A549 (cell line): Measurements from ENCODE around the gene VCL. TPM values are rescaled to one million over a fixed set of nuclear protein-coding genes. Genes with fewer than 3 reads are reported as not detected.

ENCODE experiments used
- ATAC-seq, 2 experiments: fragments of 200-7000 bp in 1 of 2; fragments of >200 bp in 1 of 2; cut with Nextera tagmentation in 1 of 2; cut with Tn5 transposase in 1 of 2; 3 replicates each; pipeline versions ENCODE4 v1.8.0 to v1.9.1; 2018 to 2020; ENCODE audit warnings: mild to moderate bottlenecking in 1 of 2, moderate library complexity in 1 of 2
- CTCF ChIA-PET: fragments of 300-600 bp; sonication (Branson Sonifier 250); formaldehyde crosslinking; extraction: SDS; loops from one replicate; lab custom pipeline; 2021; ENCODE audit warnings: antibody characterized with exemption, inconsistent platforms; lab: Yijun Ruan, JAX
- POLR2A ChIA-PET: fragments of 350-600 bp; formaldehyde crosslinking; extraction: SDS; loops from one replicate; lab custom pipeline; 2021; ENCODE audit warnings: antibody characterized with exemption, inconsistent platforms; lab: Yijun Ruan, JAX
- DNase-seq, 2 experiments: peaks; one replicate each; pipeline versions ENCODE4 v3.0.0 to v3.0.0-alpha.2; 2011 to 2016; ENCODE audit warnings: low read depth in 1 of 2, low spot score in 1 of 2
- FAIRE-seq: peaks from 2 replicates; lab custom pipeline; 2011; peaks lifted over from hg19 to GRCh38; lab: Jason Lieb, UNC
- H3K27ac ChIP-seq, 2 experiments: fragments of >200 bp; sonication (Bioruptor Twin); formaldehyde crosslinking; 3 replicates each; pipeline ENCODE4 v1.5.1; 2016 to 2017
- H3K4me1 ChIP-seq: fragments of >200 bp; sonication (Bioruptor Twin); formaldehyde crosslinking; 3 replicates; pipeline ENCODE4 v1.6.1; 2016
- H3K4me2 ChIP-seq: fragments of >200 bp; sonication (Bioruptor Twin); formaldehyde crosslinking; 3 replicates; pipeline ENCODE4 v1.6.1; 2016
- H3K4me3 ChIP-seq: fragments of >200 bp; sonication (Bioruptor Twin); formaldehyde crosslinking; 3 replicates; pipeline ENCODE4 v1.5.1; 2016
- H3K9me3 ChIP-seq: fragments of >200 bp; sonication (Bioruptor Twin); formaldehyde crosslinking; 3 replicates; pipeline ENCODE4 v1.6.1; 2016
- BCL3 ChIP-seq: fragments of >200 bp; sonication (Bioruptor Twin); formaldehyde crosslinking; IDR thresholded peaks from 3 replicates; pipeline ENCODE4 v1.6.1; 2016
- CEBPB ChIP-seq, 2 experiments: fragments of >200 bp in 1 of 2; sonication (Bioruptor Twin) in 1 of 2; formaldehyde crosslinking in 1 of 2; IDR thresholded peaks; 2 replicates each; pipeline ENCODE4 v1.6.1; 2012 to 2016
- CHD2 ChIP-seq: fragments of 150-350 bp; IDR thresholded peaks from 2 replicates; pipeline ENCODE4 v1.6.1; 2014; ENCODE audit warnings: low read length; ENCODE audit not compliant: partially characterized antibody
- EHF ChIP-seq: fragments of 250-450 bp; sonication (Bioruptor Pico); IDR thresholded peaks from 2 replicates; pipeline ENCODE4 v1.5.0; 2020; ENCODE audit warnings: mild to moderate bottlenecking
- EHMT2 ChIP-seq: fragments of 200-600 bp; sonication (generic); IDR thresholded peaks from 2 replicates; pipeline ENCODE4 v1.6.1; 2016; ENCODE audit warnings: antibody characterized with exemption, low read depth, mild to moderate bottlenecking, moderate library complexity
- ELK1 ChIP-seq: fragments of 150-350 bp; IDR thresholded peaks from 2 replicates; pipeline ENCODE4 v1.6.1; 2014; ENCODE audit warnings: low read depth, mild to moderate bottlenecking, low read length
- FOSL2 ChIP-seq, 2 experiments: fragments of 450-650 bp in 1 of 2; fragments of >200 bp in 1 of 2; sonication (Bioruptor Twin) in 1 of 2; formaldehyde crosslinking; IDR thresholded peaks; 2 replicates each; pipeline versions ENCODE4 v1.5.0 to v1.6.1; 2016 to 2020; ENCODE audit warnings: mild to moderate bottlenecking in 1 of 2, moderate library complexity in 1 of 2
- FOXS1 ChIP-seq: fragments of 250-450 bp; sonication (Bioruptor Pico); IDR thresholded peaks from 2 replicates; pipeline ENCODE4 v1.5.0; 2020; ENCODE audit warnings: mild to moderate bottlenecking, moderate library complexity
- HEYL ChIP-seq: fragments of 250-450 bp; sonication (Bioruptor Pico); IDR thresholded peaks from 2 replicates; pipeline ENCODE4 v1.8.0; 2021; ENCODE audit warnings: mild to moderate bottlenecking, moderate library complexity
- JUN ChIP-seq, 2 experiments: fragments of >200 bp; sonication (Bioruptor Twin); formaldehyde crosslinking; IDR thresholded peaks; 2 replicates in 1 of 2; 3 replicates in 1 of 2; pipeline ENCODE4 v1.6.1; 2016 to 2017
- MAFK ChIP-seq: fragments of 450-650 bp; IDR thresholded peaks from 2 replicates; pipeline ENCODE4 v1.6.1; 2014; ENCODE audit not compliant: partially characterized antibody
- MAX ChIP-seq: IDR thresholded peaks from 2 replicates; pipeline ENCODE4 v1.6.1; 2012
- NFE2L2 ChIP-seq: fragments of 150-350 bp; conservative IDR thresholded peaks from 2 replicates; pipeline ENCODE4 v1.6.1; 2014; ENCODE audit warnings: low read length
- PHF8 ChIP-seq: fragments of 200-600 bp; sonication (generic); IDR thresholded peaks from 2 replicates; pipeline ENCODE4 v1.6.1; 2016; ENCODE audit warnings: low read depth, mild to moderate bottlenecking, antibody characterized with exemption, moderate library complexity, borderline replicate concordance
- POLR2A ChIP-seq: IDR thresholded peaks from 2 replicates; pipeline ENCODE4 v1.6.1; 2012; ENCODE audit warnings: mild to moderate bottlenecking, low read length
- POLR2AphosphoS2 ChIP-seq: conservative IDR thresholded peaks from 2 replicates; pipeline ENCODE4 v1.6.1; 2012; ENCODE audit warnings: low read length, improper control_type of control experiment, inconsistent platforms
- RNF2 ChIP-seq: fragments of 200-600 bp; sonication (generic); IDR thresholded peaks from 2 replicates; pipeline ENCODE4 v1.6.1; 2016; ENCODE audit warnings: low read depth, mild to moderate bottlenecking, antibody characterized with exemption, moderate library complexity, borderline replicate concordance
- USF2 ChIP-seq: fragments of 450-650 bp; IDR thresholded peaks from 2 replicates; pipeline ENCODE4 v1.6.1; 2014; ENCODE audit warnings: antibody characterized with exemption
- ZNF302 ChIP-seq: fragments of 250-450 bp; sonication (Bioruptor Pico); IDR thresholded peaks from 2 replicates; pipeline ENCODE4 v1.9.0; 2021; ENCODE audit warnings: inconsistent platforms, mild to moderate bottlenecking, moderate library complexity
- WGBS: methylation state at CpG from one replicate; pipeline ENCODE4 v1.1.6; 2017; ENCODE audit errors: missing lambda C conversion rate; 5-methylcytosine and 5-hydroxymethylcytosine counted together
- polyA plus RNA-seq, 4 experiments: library from polyadenylated mRNA; depleted of rRNA in 3 of 4; stranded (reverse); fragments of >200 nt; fragmentation: RNase III in 1 of 4; extraction: RNeasy Plus Mini Kit Qiagen cat#74134 plus additional on column Dnase treatment in 1 of 4; gene quantifications; 2 replicates in 3 of 4; 3 replicates in 1 of 4; pipeline ENCODE4 v1.2.3, GENCODE V29; 2011 to 2017
- TF ChIP-seq, protein P1 (sequence below): fragments of 200-600 bp; sonication (generic); IDR thresholded peaks from 2 replicates; pipeline ENCODE4 v1.6.1; 2016; ENCODE audit warnings: antibody characterized with exemption, mild to moderate bottlenecking, moderate library complexity
- TF ChIP-seq, protein P2 (sequence below): fragments of 250-450 bp; sonication (Bioruptor Pico); IDR thresholded peaks from 2 replicates; pipeline ENCODE4 v1.5.0; 2020; ENCODE audit warnings: low read depth, mild to moderate bottlenecking, moderate library complexity

Gene VCL
- polyA plus RNA-seq, 2 of the 4 experiments (the other 2 are of a cell fraction) = 101 to 112 TPM

DNA sequence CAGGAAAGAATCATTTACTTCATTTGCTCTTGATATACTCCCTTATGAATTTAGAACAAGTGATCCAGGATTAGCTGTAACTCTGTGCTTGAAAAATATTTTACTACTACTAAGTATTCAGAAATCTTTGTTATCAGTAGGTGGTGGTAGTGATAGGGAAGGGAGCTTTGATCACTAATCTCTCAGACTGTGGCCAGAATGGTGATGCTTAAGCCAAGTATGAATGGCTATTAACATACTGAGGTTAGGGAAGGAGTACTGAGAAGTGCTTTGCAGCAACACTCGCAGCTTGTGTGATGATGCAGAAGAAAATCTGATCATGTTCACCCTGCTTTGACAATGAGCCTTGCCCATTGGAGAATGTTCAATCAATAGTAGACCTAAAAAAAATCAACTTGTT, 123.5 kb downstream of the VCL start:
- CTCF ChIA-PET = interaction anchor here (0.9 to 3.1 kb wide), 4 partner anchors 11 to 242 kb away, joined by 3 to 9 read pairs (median 4); no protein-coding TSS in a partner anchor
- WGBS = 84% methylated on average over 1 of the region's 1 CpG
- Histone ChIP-seq H3K4me2 (no peak overlapping the region), H3K27ac (no peak overlapping the region), H3K4me3 (no peak overlapping the region), H3K9me3 (no peaks in the 10 kb centered on the region), H3K4me1 (peaks cover 28% of the 10 kb centered on the region)
- TF ChIP-seq HEYL (no peak), RNF2 (no peak), POLR2AphosphoS2 (no peak), JUN (IDR thresholded peaks at IDR 0.05) (no peak), MAX (no peak), FOSL2 (IDR thresholded peaks at IDR 0.05) (no peak), FOSL2 (CRISPR knock-in tag; IDR thresholded peaks at IDR 0.05) (no peak), NFE2L2 (no peak), CEBPB (IDR thresholded peaks at IDR 0.05) (no peak), ELK1 (no peak), BCL3 (no peak)
- TF ChIP-seq, protein P1, sequence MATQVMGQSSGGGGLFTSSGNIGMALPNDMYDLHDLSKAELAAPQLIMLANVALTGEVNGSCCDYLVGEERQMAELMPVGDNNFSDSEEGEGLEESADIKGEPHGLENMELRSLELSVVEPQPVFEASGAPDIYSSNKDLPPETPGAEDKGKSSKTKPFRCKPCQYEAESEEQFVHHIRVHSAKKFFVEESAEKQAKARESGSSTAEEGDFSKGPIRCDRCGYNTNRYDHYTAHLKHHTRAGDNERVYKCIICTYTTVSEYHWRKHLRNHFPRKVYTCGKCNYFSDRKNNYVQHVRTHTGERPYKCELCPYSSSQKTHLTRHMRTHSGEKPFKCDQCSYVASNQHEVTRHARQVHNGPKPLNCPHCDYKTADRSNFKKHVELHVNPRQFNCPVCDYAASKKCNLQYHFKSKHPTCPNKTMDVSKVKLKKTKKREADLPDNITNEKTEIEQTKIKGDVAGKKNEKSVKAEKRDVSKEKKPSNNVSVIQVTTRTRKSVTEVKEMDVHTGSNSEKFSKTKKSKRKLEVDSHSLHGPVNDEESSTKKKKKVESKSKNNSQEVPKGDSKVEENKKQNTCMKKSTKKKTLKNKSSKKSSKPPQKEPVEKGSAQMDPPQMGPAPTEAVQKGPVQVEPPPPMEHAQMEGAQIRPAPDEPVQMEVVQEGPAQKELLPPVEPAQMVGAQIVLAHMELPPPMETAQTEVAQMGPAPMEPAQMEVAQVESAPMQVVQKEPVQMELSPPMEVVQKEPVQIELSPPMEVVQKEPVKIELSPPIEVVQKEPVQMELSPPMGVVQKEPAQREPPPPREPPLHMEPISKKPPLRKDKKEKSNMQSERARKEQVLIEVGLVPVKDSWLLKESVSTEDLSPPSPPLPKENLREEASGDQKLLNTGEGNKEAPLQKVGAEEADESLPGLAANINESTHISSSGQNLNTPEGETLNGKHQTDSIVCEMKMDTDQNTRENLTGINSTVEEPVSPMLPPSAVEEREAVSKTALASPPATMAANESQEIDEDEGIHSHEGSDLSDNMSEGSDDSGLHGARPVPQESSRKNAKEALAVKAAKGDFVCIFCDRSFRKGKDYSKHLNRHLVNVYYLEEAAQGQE = no peak
- TF ChIP-seq, protein P2, sequence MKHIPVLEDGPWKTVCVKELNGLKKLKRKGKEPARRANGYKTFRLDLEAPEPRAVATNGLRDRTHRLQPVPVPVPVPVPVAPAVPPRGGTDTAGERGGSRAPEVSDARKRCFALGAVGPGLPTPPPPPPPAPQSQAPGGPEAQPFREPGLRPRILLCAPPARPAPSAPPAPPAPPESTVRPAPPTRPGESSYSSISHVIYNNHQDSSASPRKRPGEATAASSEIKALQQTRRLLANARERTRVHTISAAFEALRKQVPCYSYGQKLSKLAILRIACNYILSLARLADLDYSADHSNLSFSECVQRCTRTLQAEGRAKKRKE = no peak
- FAIRE-seq = no peak
- ATAC-seq = no peak
- no peak for DNase-seq
- POLR2A ChIA-PET = no interaction called here

DNA sequence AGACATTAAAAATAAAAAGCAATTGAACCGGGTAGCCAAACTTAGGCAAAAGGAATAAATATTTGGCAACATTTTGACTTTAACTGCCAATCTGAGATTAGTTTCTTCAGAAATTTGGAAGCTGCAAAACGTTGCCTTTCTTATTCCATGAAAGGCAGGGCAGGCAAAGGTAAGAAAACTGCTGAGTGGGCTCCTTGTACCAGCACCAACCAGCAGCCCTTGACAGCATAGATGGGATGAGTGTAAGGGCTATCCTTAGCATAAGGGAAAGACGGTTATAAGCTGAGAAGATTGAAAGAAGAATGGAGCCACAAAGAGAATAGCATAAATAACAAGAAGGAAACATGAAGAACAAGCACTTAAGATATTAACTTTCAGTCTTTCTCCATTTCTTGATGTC, 124.1 kb downstream of the VCL start:
- ChIA-PET POLR2A (no interaction called here), CTCF (interaction anchor here (0.9 to 3.1 kb wide), 5 partner anchors 12 to 242 kb away, joined by 3 to 9 read pairs (median 4); no protein-coding TSS in a partner anchor)
- ATAC-seq (no peak), DNase-seq (no peak), FAIRE-seq (no peak)
- no peak overlapping the region for H3K27ac ChIP-seq
- 60% methylated on average over 3 of the region's 3 CpGs for WGBS
- peaks cover 28% of the 10 kb centered on the region for H3K4me1 ChIP-seq
- no peak overlapping the region for H3K4me3 ChIP-seq
- H3K9me3 ChIP-seq = no peaks in the 10 kb centered on the region
- TF ChIP-seq EHMT2 (no peak), MAFK (peak; percentile 80)
- H3K4me2 ChIP-seq = no peak overlapping the region

- Histone ChIP-seq H3K27ac (no peak overlapping the region), H3K4me2 (no peak overlapping the region), H3K4me3 (no peak overlapping the region), H3K4me1 (peaks cover 22% of the 10 kb centered on the region), H3K9me3 (no peaks in the 10 kb centered on the region)
- POLR2A ChIA-PET = no interaction called here
- FAIRE-seq (no peak), DNase-seq (no peak), ATAC-seq (no peak)
- CTCF ChIA-PET = interaction anchor here (0.7 to 3.1 kb wide), 6 partner anchors 10 to 183 kb away, joined by 3 to 9 read pairs (median 4); no protein-coding TSS in a partner anchor
- 0% methylated on average over 1 of the region's 1 CpG for WGBS
- TF ChIP-seq, protein P2 = no peak
- TF ChIP-seq RNF2 (no peak), ELK1 (no peak), CEBPB (IDR thresholded peaks at IDR 0.05) (no peak), EHF (CRISPR knock-in tag) (no peak), POLR2A (no peak), EHMT2 (no peak), USF2 (no peak), PHF8 (no peak), POLR2AphosphoS2 (no peak), FOXS1 (CRISPR knock-in tag) (no peak), CHD2 (no peak), ZNF302 (no peak)
Observed at GRCh38 chr10:74123081-74123480, 125.2 kb downstream of the VCL start.
